Measurements from ENCODE around the gene CSTPP1. TPM values are rescaled to one million over a fixed set of nuclear protein-coding genes. Genes with fewer than 3 reads are reported as not detected.

CSTPP1 gene
- total and polyA plus RNA-seq, 2 of the 8 experiments (the other 6 are each of a cell fraction or from before 2014, with no cell fraction given) = 24.2 to 28.7 TPM

- TF ChIP-seq CHD7 (IDR thresholded peaks at IDR 0.05; ENCODE audit: insufficient replicate concordance, low read length) (no peak), JUND (IDR thresholded peaks at IDR 0.05; ENCODE audit: low read length) (no peak), PHF8 (conservative IDR thresholded peaks at IDR 0.05; ENCODE audit: low read depth, low read length) (no peak), TEAD4 (IDR thresholded peaks at IDR 0.05; ENCODE audit: low read depth, low read length) (no peak), CHD1 (IDR thresholded peaks at IDR 0.05; ENCODE audit: low read depth, low read length) (no peak)
Measured at GRCh38 chr11:47028195-47029093, 91.9 kb downstream of the CSTPP1 start (continued).
